GM13976 (cell line): Measurements from ENCODE around the gene ADCK1.

ENCODE experiments used
- DNase-seq: peaks from one replicate; pipeline ENCODE4 v3.0.0; 2012; ENCODE audit warnings: low spot score
- CTCF ChIP-seq: IDR thresholded peaks from 2 replicates; pipeline ENCODE4 v1.5.1; 2012; ENCODE audit warnings: borderline replicate concordance, mild to moderate bottlenecking; ENCODE audit not compliant: insufficient read depth; ENCODE audit errors: extremely low read depth, missing control alignments, control extremely low read depth
- in situ Hi-C: fragments of 300-500 bp; cut with MboI; formaldehyde crosslinking; loops from one replicate; pipeline ENCODE4 v1.12.0; 2022; ENCODE audit warnings: low sequenced_read_pairs, mixed read lengths, inconsistent platforms; ENCODE audit not compliant: unreplicated experiment

The ADCK1 gene

GRCh38 chr14:77964586-77964985 is 164.7 kb downstream of the ADCK1 start:
- DNase-seq: no peak
- TF ChIP-seq CTCF: no peak
- in situ Hi-C loops: no loop called here

GRCh38 chr14:77965050-77965449 is 165.1 kb downstream of the ADCK1 start:
- no peak for DNase-seq
- in situ Hi-C loops: no loop called here

DNA sequence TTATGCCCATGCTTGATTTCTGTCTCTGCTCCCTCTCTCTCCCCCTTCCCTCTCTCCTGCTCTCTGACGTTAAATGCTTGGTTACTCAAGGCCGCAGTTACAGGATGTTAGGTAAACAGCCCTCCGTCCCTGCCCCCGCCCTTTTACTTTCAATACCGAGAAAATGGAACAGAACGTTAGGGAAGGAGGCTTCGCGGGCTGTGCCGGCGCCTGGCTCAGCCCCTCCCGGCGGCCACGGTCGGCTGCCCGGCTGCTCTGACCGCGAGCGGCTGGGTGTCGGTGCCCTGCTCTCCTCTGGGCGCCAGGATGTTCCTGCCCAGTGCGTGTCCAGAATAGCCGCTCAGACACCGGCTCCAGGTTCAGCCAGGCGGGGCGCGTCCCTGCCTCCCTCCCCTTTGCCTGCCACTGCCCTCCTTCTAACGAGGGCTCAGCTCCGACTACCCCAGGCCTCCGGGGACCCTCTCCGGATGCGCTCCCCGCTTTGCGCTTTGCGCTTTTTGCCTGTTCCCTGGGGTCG is 166.1 kb downstream of the ADCK1 start:
- in situ Hi-C loops: no loop called here
- peak; percentile 67 for DNase-seq
- no peak for TF ChIP-seq CTCF

More at GRCh38 chr14:77965050-77965449, 165.1 kb downstream of the ADCK1 start:
- no peak for TF ChIP-seq CTCF

- in situ Hi-C loops: no loop called here
Observed at GRCh38 chr14:77967110-77967509, 167.2 kb downstream of the ADCK1 start.

GRCh38 chr14:77970646-77971045 is 170.7 kb downstream of the ADCK1 start:
- in situ Hi-C loops: no loop called here
- no peak for TF ChIP-seq CTCF
- DNase-seq: no peak

More at GRCh38 chr14:77967110-77967509, 167.2 kb downstream of the ADCK1 start:
- TF ChIP-seq CTCF: no peak
- DNase-seq: no peak

DNA sequence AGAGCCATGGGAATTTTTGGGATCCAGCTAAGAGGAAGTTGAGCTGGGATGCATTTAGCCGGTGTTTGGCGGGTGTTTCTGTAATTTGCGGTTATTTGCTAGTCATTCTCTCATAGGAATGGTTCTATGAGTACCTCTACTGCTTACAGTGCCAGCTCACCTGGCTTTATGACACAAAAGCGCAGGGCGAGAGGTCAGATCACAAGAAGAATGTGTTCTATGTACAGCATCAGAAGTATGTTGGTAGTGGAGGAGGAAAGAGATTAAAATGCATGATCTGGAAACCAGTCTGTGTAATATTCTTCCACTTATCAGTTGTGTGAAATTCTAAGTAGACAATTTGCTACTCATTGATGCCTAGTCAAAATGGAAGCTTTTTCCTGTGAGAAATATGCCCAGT is 173.3 kb downstream of the ADCK1 start:
- in situ Hi-C loops: no loop called here
- no peak for TF ChIP-seq CTCF

GRCh38 chr14:77976591-77976990 is 176.7 kb downstream of the ADCK1 start:
- DNase-seq: no peak
- in situ Hi-C loops: no loop called here
- no peak for TF ChIP-seq CTCF

More for the DNA sequence above, 173.3 kb downstream of the ADCK1 start:
- DNase-seq: no peak
